GM21423 (cell line): ENCODE data around the gene PQBP1.

Experiments used
- ATAC-seq: cut with Tn5 transposase; IDR thresholded peaks from one replicate; pipeline ENCODE4 v1.9.1; 2021; ENCODE audit warnings: mild to moderate bottlenecking, moderate library complexity; ENCODE audit not compliant: unreplicated experiment

Gene PQBP1

DNA sequence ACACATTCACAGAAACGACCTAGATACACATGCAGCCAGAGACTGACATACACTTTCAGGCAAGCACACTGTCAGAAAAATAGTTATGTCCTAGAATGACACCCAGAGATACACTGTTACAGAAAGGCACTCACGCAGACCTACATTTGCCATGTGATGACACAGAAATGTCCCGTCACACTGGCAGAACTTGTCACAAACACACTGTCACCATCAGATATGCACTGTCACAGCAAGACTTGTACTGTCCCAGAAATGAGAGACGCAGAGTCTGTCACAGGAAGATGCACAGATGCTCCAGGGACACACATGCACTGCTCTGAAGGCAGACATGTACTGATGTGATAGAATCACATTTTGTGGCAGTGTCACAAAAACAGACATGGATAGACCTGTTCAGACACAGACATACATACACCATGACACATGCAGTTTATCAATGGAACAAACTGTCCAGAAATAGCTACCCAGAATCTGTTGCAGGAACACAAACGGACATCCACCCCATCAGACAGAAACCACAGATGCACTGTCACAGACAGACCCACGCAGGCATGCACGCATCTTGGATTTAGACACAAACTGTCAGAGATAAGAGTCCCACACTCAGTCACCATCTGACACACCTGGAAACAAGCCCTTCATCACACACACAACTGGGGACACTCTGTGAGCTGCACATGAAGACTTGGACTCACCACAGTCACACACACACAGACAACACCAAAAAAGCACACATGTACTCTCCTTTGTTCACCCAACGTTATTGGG is 22.4 kb downstream of the PQBP1 start:
- ATAC-seq = no peak

DNA sequence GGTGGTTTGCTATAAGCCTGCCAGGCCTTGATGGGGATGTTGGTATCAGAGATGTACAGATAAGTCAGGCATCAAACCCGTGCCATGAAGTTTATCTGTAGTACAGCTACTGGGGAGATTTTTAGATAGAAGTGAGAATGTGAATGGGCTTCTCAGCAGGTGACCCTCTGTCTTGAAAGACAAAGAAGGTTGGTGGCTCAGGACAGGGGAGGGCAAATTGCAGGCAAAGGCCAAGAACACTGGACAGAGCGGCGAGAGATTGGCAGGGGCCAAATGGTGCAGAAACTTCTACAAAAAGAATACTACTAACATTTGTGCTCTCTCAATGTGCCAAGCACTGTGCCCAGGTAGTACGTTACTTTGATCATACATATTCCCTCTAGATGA is 23.0 kb downstream of the PQBP1 start:
- ATAC-seq = no peak

DNA sequence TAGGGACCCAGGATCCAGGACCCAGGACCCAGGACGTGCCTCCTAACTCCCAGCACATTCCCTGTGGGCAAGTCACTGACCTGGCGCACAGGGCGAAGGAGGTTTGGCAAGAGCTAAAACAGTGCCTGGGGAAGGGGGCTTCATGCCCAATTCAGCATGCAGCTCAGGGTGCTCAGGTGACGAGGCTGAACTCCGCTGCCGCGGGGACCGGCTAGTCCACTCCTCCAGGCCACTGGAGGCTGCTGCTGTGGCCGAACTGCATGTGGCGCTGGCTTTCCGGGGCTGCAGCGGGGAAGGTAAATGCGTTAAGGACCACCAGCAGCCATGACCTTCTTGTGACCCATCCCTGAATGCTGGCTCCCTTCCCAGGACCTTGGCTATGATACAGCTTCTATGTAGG is 26.0 kb downstream of the PQBP1 start:
- ATAC-seq = no peak

DNA sequence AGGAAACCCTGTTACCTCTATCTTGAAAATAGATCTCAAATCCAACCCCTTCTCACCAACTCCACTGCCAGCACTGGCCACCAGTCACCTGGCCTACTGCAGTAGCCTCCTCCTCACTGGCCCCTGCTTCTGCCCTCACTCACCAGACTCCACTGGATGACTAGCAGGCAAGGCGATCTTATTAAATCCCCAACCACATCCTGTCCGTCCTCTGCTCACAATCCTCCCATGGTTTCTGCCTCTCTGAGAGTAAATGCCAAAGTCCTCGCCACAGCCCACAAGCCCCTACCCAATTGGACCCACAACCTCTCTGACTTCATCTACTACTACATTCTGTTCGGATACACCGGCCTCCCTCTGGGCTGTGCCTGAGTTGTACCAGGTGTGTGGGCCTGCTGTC is 26.5 kb downstream of the PQBP1 start:
- no peak for ATAC-seq

DNA sequence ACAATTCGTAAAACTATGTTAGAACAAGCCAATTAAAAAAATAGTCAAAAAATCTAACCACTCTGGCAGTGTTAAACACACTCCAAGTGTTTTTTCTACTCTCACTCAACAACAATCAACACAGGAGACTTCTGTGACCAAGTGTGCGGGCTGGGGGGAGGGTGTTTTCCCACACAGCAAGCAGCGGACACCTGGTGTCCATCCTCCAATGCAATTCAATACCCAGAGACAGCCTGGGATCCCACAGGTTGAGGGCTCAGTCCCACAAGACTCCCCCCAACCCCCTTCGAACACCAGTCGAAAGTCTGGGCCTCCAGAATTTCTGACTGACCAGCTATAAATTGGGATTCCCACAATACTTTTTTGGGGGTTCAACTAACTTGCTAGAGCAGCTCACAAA is 29.4 kb downstream of the PQBP1 start:
- ATAC-seq = no peak

DNA sequence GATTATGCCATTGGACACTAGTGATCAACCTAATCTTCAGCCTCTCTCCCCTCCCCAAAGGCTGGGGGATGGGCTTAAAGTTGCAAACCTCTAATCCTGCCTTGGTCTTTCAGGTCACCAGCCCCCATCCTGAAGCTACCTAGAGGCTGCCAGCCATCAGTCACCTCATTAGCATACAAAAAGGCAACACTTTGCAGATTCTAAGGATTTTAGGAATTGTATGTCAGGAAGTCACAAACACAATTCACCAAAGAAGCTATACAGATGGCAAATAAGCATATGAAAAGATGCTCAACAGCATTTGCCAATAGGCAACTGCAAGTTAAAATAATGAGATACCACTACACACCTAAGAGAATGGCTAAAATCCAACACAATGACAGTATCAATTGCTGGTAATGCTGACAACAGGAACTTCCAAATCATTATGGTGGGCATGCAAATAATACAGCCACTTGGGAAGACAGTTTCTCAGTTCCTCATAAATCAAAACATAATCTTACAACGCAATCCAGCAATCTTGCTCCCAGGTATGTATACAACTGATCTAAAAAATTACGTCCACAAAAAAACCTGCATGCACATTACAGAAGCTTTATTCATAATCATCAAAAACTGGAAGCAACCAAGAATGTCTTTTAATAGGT is 30.1 kb downstream of the PQBP1 start:
- no peak for ATAC-seq

DNA sequence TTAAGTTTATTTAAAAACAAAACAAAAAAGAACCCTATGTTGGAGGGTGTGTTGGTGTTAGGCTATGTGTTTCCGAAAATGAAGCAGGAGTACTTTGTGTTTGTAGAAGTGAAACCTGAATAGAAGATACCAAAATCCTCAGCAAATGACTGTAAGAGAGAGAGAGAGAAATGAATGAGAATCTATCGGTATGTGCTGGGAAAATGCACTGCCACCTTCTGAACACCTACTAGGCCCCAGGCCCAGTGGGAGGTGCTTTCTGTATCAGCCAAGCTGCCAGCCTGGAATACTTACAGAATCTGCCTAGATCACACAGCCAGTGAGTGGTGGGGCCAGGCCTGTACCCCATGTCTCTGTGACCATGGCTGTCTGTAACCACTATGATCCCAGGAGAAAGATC is 36.0 kb downstream of the PQBP1 start:
- no peak for ATAC-seq

DNA sequence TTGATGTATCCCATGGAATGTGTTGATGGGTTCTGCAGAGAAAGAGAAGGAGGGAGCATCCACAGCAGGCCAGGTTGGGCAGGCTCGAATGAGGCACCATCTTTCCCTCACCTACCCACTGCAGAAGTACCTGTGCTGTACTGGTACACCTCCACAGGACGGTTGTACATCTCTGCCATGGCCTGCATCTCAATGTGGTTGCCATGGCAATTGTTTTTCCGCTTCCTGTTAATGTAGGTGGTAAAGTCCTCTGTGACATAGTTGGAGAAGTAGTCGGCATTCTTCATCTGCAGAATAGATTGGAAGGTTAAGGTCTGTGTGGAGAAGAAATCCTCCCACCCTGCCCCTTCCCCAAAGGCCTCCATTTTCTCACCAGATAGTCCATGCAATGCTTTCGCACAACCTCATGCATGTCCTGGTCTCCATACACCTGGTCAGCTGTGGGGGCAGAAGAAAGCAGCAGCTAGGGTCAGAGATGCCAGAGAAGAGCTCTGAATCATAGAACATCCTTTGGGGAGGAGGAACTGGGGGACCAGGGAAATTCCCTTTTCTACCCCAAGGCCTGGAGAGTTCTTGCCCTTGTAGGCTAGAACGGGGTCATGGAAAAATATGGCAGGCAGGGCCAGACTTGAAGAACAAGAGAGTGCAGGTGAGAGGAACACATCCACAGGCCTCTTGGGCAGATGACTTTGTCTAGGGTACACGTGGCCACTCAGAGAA is 37.0 kb downstream of the PQBP1 start:
- ATAC-seq = no peak

DNA sequence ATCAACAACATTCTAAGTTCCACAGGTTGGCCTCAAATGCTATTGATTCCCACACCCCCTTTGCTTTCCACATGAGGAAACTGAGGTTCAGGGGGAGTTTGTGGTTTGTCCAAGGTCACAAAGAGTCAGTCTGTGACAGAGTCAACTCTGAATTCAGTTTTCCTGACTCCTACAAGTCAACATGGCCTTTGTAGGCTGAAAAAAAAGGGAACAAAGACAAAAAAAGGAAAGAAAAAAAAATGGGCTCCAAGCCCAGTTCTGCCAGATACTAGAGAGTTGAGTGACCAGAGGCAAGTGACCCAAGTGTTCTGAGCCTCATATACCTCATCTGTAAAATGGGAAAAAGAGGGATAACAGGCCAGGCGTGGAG is 37.6 kb downstream of the PQBP1 start:
- no peak for ATAC-seq

DNA sequence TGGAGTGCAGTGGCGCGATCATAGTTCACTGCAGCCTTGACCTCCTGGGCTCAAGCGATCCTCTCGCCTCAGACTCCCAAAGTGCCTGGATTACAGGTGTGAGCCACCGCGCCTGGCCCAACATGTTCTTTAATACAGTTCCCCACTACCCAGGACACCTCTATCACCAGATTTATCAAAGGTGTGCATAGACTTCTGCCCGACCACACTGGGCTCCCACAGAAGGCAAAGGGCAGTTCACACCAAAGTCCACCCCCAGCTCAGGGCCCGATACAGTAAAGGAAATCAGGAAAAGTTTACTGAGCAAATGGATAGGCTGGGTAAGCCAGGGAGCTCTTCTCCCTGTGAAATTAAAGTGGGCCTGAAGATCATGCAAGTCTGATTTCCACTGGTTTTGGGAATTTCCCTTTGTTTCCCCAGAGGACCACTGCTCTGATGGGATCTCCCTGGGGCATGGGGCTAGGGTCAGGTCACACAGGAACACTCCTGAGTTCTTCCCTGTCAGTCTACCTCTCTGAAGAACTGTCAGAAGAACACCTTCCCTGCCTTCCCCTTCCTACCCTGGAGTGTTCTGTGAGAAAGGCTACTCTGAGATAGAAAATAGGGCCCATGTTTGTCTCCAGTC is 38.8 kb downstream of the PQBP1 start:
- peak; percentile 0 for ATAC-seq

DNA sequence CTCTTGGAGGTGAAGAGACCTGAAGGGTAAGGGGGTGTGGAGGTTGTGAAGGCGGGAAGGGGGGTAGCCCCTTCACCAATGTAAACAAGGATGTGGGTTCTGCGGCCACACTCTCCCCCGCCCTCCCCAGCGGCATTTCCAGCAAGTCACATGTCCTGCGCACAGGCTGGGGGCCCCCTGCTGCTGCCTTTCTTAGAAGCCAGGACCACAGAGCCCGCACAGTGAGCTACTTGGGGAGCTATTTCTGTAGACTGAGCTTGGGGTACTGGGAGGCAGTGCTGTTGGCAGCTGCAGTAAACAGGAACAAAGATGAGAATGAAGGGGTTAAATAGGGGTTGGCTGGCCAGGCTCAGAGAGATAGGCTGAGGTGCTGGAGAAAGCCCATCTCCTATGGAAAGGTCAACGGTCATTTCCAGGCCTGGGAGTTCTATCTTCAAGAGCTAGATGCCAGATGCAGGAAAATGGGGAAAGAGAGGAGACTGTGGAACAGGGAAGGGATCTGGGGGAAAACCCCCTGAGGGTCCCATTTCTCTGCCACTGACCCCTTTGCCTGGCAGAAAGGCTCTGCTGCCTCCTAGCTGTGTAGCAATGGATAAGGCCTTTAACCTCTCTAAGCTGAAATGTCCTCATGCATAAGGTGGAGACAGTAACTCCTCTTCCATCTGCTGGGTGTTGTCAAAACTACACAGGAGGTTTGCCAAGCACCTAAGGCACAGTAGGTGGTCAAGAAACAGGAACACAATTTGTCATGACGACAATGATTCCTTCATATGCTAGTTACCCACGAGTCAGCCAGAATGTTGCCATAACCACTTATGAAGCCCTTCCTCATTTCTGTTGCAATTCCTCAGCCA is 39.6 kb downstream of the PQBP1 start:
- ATAC-seq = peak; percentile 52

DNA sequence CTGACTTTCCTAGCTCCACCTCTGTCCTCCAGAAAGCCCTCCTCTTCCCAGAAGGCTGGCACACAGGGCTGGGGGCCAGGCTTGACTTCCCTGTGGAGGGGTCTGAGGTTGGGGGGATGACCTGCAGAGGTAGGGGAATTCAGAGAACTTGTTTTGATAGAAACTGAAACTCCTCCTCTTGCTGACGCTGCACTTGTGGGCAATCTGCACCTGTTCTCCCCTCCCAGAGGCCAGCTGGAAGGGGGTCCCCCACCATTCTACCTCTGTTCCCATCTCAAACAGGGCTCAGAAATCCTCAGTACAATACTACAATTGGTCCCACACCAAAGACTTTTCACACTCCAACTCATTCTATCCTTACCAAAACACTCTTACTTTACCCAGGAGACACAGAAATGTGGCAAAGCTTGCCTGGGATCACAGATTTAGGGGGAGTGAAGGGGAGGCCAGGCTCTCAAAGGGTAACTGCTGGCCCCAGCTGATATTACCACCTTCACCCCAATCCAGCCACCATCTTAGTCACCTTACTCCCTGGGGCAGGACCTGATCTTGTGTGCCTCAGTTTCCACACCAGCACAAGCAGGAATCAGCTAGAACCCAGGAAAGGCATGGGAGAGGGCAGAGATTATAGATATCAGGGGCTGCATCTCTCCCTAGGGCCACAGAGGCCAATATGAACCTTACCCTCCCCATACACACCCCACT is 41.1 kb downstream of the PQBP1 start:
- ATAC-seq = peak; percentile 42

DNA sequence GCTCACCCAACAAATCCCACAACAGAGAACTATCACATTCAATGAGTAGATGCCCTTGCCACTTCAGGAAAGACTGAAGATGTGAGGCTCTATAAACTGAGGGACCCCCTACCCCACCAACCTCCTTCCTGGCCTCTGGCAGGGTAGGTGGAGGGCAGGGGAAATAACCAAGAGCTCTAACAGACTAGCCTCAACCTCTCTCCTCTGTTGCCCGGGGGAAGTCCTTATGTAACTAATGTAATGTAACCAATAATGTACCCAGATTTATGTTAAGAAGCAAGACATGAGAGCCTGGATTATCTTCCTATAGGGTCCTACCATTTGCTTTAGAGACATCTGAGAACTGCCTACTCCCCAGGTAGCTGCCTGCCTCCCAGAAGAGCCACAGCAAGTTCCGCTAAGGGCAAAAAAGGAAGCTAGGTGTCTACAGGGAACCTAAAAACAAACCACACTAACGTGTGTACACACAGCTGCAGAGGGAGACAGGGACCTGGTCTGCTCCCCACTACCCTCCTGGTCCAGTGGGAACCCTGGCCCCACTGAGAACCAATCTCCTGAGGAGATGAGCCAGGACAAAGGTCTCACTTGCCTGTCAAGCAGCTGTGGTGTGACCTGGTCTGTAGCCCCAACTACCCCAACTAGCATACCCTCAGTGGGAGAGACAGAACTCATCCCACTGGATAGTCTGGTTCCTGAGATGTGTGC is 41.9 kb downstream of the PQBP1 start:
- ATAC-seq = peak; percentile 34

DNA sequence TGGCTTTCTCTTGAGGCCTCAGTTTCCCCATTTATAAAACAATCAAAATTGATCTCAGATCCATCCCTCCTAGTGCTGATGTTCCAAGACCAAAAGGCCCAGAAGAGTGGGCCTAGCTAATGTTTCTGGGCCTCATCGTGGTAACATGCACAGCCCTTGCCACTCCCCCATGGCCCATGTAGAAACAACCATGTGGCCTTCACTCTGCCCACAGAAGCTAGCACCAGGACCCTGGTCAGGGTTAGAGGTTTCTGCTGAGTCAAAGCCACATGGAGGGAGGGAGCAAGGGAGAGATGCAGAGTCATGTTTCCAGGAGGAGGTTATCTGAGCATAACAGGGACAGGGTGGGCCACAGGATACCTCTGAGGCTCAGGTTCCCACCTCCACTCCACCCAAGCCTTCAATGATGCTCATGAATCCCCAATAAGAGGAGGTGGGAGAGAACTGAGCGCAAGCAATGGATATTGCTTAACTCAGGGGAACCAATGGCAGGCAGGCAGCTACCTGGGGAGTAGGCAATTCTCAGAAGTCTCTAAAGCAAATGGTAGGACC is 42.8 kb downstream of the PQBP1 start:
- no peak for ATAC-seq

DNA sequence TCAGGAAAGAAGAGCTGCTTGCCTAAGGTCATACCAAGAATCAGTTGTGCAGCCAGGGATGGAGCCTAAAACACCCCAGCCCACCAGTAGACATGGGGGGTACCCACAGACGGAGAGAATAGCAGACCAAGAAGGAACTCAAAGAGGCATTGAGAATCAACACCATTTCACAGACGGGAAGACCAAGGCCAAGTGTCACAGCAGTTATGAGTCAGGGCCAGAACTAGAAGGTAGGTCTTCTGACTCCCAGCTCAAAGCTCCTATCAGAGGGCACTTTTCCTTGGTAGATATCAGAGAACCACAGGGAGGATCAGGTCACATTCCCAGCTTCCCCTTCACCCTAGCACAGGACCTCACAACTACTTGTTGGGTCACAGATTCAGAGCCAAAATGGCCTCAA is 45.2 kb downstream of the PQBP1 start:
- no peak for ATAC-seq

DNA sequence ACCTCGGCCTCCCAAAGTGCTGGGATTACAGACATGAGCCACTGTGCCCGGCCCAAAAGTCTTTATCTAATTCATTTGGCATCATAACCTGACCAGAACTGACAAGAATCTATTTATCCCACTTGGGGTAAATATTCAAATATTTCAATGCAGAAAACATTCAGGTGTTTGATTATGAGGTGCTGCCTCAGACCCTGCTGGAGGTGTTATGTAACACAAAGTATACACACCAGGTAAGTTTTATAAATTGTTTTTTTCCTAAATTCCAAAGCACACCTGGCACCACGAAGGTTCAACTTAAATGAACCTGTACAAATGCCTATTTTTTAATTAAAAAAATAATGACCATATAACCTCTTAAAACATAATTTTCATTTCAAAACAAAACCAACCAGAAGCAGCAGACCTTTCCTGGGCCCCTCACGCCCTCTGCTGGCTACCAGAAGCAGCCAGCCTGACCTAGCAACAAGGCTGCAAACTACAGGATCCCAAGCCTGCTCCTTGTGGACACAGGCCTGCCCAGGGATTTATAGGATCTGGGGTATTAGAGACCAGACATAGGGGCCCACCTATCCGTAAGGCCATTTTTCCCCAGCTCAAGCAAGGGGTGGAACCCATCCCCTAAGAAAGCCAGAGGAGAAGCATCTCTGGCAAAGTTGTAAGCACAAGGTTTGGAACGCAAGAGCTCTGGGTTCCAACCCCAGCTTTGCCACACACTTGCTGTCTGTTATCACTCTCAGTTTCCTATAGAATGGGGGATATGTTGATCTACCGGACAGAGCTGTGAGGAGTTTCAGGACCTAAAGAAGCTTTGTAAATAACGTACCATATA is 48.0 kb downstream of the PQBP1 start:
- no peak for ATAC-seq

DNA sequence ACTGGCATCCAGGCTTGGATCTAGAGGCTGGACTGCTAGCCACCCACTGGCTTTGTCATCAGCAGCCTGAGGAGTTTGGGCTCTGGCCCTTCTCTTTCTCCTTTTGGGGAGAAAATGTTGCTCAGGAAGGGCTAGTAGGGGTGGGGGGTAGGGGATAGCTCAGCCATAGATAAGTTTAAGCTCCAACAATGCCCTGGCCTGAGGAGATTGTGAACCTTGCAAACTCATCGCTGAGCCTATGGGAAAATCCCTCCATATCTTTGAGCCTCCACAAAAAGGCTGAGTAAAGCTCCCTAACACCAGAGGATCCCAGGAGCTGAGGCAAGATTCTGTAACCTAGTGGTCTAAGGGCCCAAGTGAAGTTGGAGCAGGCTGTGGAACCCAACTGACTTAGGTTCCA is 50.9 kb downstream of the PQBP1 start:
- no peak for ATAC-seq
